Mesenchymal stem cell (in vitro differentiated cells and primary cell): Measurements from ENCODE around the gene TSC2.

Source experiments
- DNase-seq: peaks from one replicate; pipeline ENCODE4 v3.0.0-alpha.2; 2013
- H2AFZ ChIP-seq: one replicate; pipeline ENCODE4 v1.6.1; 2013; ENCODE audit warnings: low read depth, mild to moderate bottlenecking, control low read depth, inconsistent platforms, low read length, moderate library complexity
- H2AK5ac ChIP-seq: 2 replicates; pipeline ENCODE4 v1.6.1; 2013; ENCODE audit warnings: low read length, moderate library complexity, mild to moderate bottlenecking, inconsistent platforms; ENCODE audit not compliant: severe bottlenecking
- H2BK120ac ChIP-seq: one replicate; pipeline ENCODE4 v1.6.1; 2013; ENCODE audit warnings: low read depth, mild to moderate bottlenecking, inconsistent platforms, low read length, moderate library complexity
- H2BK12ac ChIP-seq, 2 experiments: one replicate each; pipeline ENCODE4 v1.6.1; 2013; ENCODE audit warnings: inconsistent platforms in 2 of 2, low read length in 2 of 2, mild to moderate bottlenecking in 2 of 2, moderate library complexity in 2 of 2, control low read depth in 1 of 2
- H2BK15ac ChIP-seq: one replicate; pipeline ENCODE4 v1.6.1; 2013; ENCODE audit warnings: mild to moderate bottlenecking, low read depth, inconsistent platforms; ENCODE audit not compliant: poor library complexity, severe bottlenecking
- H2BK5ac ChIP-seq: 2 replicates; pipeline ENCODE4 v1.6.1; 2013; ENCODE audit warnings: low read depth, mild to moderate bottlenecking, low read length, control low read depth, inconsistent platforms; ENCODE audit not compliant: poor library complexity, severe bottlenecking
- H3K14ac ChIP-seq, 2 experiments: one replicate each; pipeline ENCODE4 v1.6.1; 2013; ENCODE audit warnings: inconsistent platforms in 2 of 2, low read length in 2 of 2, control low read depth in 1 of 2, mild to moderate bottlenecking in 1 of 2, moderate library complexity in 1 of 2
- H3K18ac ChIP-seq, 2 experiments: one replicate each; pipeline ENCODE4 v1.6.1; 2013; ENCODE audit warnings: inconsistent platforms in 2 of 2, low read length in 2 of 2, control low read depth in 1 of 2, low read depth in 1 of 2, mild to moderate bottlenecking in 1 of 2
- H3K23ac ChIP-seq, 2 experiments: one replicate each; pipeline ENCODE4 v1.6.1; 2013; ENCODE audit warnings: inconsistent platforms in 2 of 2, low read length in 2 of 2, mild to moderate bottlenecking in 2 of 2, moderate library complexity in 2 of 2, control low read depth in 1 of 2
- H3K27ac ChIP-seq: 2 replicates; pipeline ENCODE4 v1.5.1; 2013; ENCODE audit warnings: mild to moderate bottlenecking, moderate library complexity, low read length, control low read depth, inconsistent platforms; ENCODE audit not compliant: poor library complexity, severe bottlenecking
- H3K27me3 ChIP-seq, 2 experiments: 2 replicates each; pipeline versions ENCODE4 v1.6.1 to v1.7.0; 2013; ENCODE audit warnings: low read length in 2 of 2, mild to moderate bottlenecking in 2 of 2, moderate library complexity in 2 of 2, control low read depth in 1 of 2, inconsistent platforms in 1 of 2; ENCODE audit not compliant: control insufficient read depth in 1 of 2, insufficient read depth in 1 of 2
- H3K36me3 ChIP-seq, 2 experiments: 2 replicates each; pipeline versions ENCODE4 v1.6.1 to v1.7.0; 2013; ENCODE audit warnings: low read length in 2 of 2, control low read depth in 1 of 2, inconsistent platforms in 1 of 2, low read depth in 1 of 2, mild to moderate bottlenecking in 1 of 2; ENCODE audit not compliant: insufficient read depth in 2 of 2, control insufficient read depth in 1 of 2
- H3K4ac ChIP-seq, 2 experiments: one replicate each; pipeline ENCODE4 v1.6.1; 2013; ENCODE audit warnings: inconsistent platforms in 2 of 2, low read length in 2 of 2, mild to moderate bottlenecking in 2 of 2, moderate library complexity in 2 of 2, control low read depth in 1 of 2, low read depth in 1 of 2
- H3K4me1 ChIP-seq: 2 replicates; pipeline ENCODE4 v1.6.1; 2013; ENCODE audit warnings: low read depth, low read length, control low read depth; ENCODE audit not compliant: control insufficient read depth, insufficient read depth
- H3K4me2 ChIP-seq: 2 replicates; pipeline ENCODE4 v1.6.1; 2013; ENCODE audit warnings: low read length, mild to moderate bottlenecking, inconsistent platforms; ENCODE audit not compliant: poor library complexity, severe bottlenecking
- H3K4me3 ChIP-seq, 2 experiments: 2 replicates each; pipeline versions ENCODE4 v1.5.1 to v1.7.0; 2013; ENCODE audit warnings: low read length in 2 of 2, mild to moderate bottlenecking in 2 of 2, control low read depth in 1 of 2, low read depth in 1 of 2; ENCODE audit not compliant: insufficient read depth in 1 of 2
- H3K79me1 ChIP-seq: replicated peaks from 2 replicates; pipeline ENCODE4 v1.6.1; 2013; ENCODE audit warnings: mild to moderate bottlenecking, control low read depth, low read length, inconsistent platforms; ENCODE audit not compliant: poor library complexity, severe bottlenecking
- H3K9ac ChIP-seq: 2 replicates; pipeline ENCODE4 v1.7.0; 2013; ENCODE audit warnings: mild to moderate bottlenecking, low read length, moderate library complexity
- H3K9me3 ChIP-seq: 2 replicates; pipeline ENCODE4 v1.7.0; 2013; ENCODE audit warnings: mild to moderate bottlenecking, low read length; ENCODE audit not compliant: control insufficient read depth
- H4K8ac ChIP-seq: one replicate; pipeline ENCODE4 v1.6.1; 2013; ENCODE audit warnings: inconsistent platforms, mild to moderate bottlenecking, low read length, moderate library complexity
- H4K91ac ChIP-seq: one replicate; pipeline ENCODE4 v1.6.1; 2013; ENCODE audit warnings: mild to moderate bottlenecking, low read length, inconsistent platforms
- WGBS: methylation state at CpG from one replicate; pipeline ENCODE4 v1.1.7; 2013; ENCODE audit warnings: mixed read lengths; 5-methylcytosine and 5-hydroxymethylcytosine counted together

Gene TSC2

DNA sequence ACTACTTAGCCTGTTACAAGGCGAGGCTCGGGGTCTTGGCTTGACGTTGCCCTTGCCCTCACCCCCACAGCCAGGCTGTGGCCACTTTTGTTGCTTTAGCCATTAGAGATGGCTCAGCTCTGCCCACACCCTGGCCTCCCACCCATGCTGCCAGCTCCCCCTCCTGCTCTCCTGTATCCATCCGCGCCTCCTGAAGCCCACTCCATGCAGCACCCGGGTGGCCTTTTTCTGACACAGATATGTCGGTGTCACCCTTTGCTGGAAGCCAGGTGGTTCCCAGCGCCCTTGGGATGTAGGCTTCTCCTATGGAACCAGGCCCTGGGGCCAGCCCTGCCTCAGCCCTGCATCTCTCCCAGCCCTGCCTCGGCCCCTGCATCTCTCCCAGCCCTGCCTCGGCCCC lies 9.7 kb downstream of the TSC2 start:
- Histone ChIP-seq H2AFZ (no peak overlapping the region), H2BK12ac (no peak overlapping the region), H4K91ac (no peak overlapping the region), H2BK5ac (no peak overlapping the region), H3K4me3 (no peak overlapping the region), H3K9ac (no peak overlapping the region), H3K14ac (no peak overlapping the region), H3K4me1 (peaks cover 49% of the 10 kb centered on the region), H3K9me3 (no peaks in the 10 kb centered on the region), H3K27ac (no peak overlapping the region), H2BK120ac (no peak overlapping the region), H3K4me2 (no peak overlapping the region), H3K4ac (no peak overlapping the region), H2AK5ac (no peak overlapping the region), H3K23ac (no peak overlapping the region), H3K27me3 (no peaks in the 10 kb centered on the region), H3K36me3 (peaks cover 66 to 84% of the 10 kb centered on the region in 2 experiments), H2BK15ac (no peak overlapping the region), H3K18ac (no peak overlapping the region), H3K79me1 (peaks cover 26% of the 10 kb centered on the region), H4K8ac (no peak overlapping the region)
- WGBS, result 96% methylated on average over 10 of the region's 10 CpGs
- no peak for DNase-seq

DNA sequence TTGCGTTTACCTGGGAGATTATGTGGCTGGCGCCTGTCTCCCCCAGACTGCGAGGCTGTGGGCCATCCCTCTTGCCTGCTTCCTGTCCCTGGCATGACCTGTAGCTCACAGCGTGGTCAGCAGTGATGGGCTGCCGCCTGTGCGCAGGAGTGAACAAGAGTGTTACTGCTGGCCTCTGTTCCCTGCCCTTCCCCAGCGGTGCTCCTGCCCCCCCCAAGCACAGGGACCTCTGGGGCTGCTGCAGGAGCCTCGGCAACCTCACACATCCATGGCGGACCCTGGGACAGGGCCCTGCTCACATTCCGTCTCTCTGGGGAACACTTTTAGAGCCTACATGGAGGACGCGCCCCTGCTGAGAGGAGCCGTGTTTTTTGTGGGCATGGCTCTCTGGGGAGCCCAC lies 10.6 kb downstream of the TSC2 start:
- 96% methylated on average over 13 of the region's 13 CpGs for WGBS
- Histone ChIP-seq H2AK5ac (no peak overlapping the region), H3K4me2 (no peak overlapping the region), H3K9me3 (no peaks in the 10 kb centered on the region), H2BK5ac (no peak overlapping the region), H3K27me3 (no peaks in the 10 kb centered on the region), H2BK15ac (no peak overlapping the region), H2BK12ac (no peak overlapping the region), H3K4ac (no peak overlapping the region), H2AFZ (no peak overlapping the region), H3K79me1 (peaks cover 21% of the 10 kb centered on the region), H3K23ac (no peak overlapping the region), H2BK120ac (no peak overlapping the region), H3K18ac (no peak overlapping the region), H4K8ac (no peak overlapping the region), H3K36me3 (peaks cover 66 to 84% of the 10 kb centered on the region in 2 experiments), H3K4me1 (peaks cover 39% of the 10 kb centered on the region), H4K91ac (no peak overlapping the region), H3K4me3 (no peak overlapping the region), H3K14ac (no peak overlapping the region), H3K9ac (no peak overlapping the region), H3K27ac (no peak overlapping the region)
- DNase-seq, result no peak

DNA sequence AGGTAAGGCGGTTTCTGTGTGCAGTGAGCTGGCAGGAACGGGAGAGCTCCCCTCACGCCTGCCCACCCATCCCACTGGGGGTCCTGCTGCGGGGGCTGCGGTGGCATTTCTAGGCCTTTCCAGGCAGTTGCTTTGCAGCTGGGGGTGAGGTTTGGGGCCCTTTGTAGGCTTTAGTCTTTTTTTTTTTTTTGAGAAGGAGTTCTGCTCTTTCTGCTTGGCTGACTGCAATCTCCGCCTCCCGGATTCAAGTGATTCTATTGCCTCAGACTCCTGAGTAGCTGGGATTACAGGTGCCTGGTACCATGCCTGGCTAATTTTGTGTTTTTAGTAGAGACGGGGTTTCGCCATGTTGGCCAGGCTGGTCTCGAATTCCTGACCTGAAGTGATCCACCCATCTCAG lies 11.1 kb downstream of the TSC2 start:
- no peak overlapping the region for H3K18ac ChIP-seq
- no peak overlapping the region for H3K4me3 ChIP-seq
- H2BK5ac ChIP-seq, result no peak overlapping the region
- no peak overlapping the region for H4K91ac ChIP-seq
- H2BK12ac ChIP-seq, result no peak overlapping the region
- H3K23ac ChIP-seq, result no peak overlapping the region
- no peak overlapping the region for H2BK120ac ChIP-seq
- no peak overlapping the region for H2BK15ac ChIP-seq
- H3K27me3 ChIP-seq, result no peaks in the 10 kb centered on the region
- no peak overlapping the region for H3K27ac ChIP-seq
- 96% methylated on average over 10 of the region's 10 CpGs for WGBS
- H4K8ac ChIP-seq, result no peak overlapping the region
- no peak overlapping the region for H3K4me2 ChIP-seq
- no peaks in the 10 kb centered on the region for H3K9me3 ChIP-seq
- H2AFZ ChIP-seq, result no peak overlapping the region
- peaks cover 36% of the 10 kb centered on the region for H3K4me1 ChIP-seq
- no peak overlapping the region for H3K9ac ChIP-seq
- H3K4ac ChIP-seq, result no peak overlapping the region
- H3K36me3 ChIP-seq, result peaks cover 66 to 84% of the 10 kb centered on the region in 2 experiments
- no peak overlapping the region for H3K14ac ChIP-seq
- H3K79me1 ChIP-seq, result peaks cover 21% of the 10 kb centered on the region
- DNase-seq, result no peak
- no peak overlapping the region for H2AK5ac ChIP-seq

DNA sequence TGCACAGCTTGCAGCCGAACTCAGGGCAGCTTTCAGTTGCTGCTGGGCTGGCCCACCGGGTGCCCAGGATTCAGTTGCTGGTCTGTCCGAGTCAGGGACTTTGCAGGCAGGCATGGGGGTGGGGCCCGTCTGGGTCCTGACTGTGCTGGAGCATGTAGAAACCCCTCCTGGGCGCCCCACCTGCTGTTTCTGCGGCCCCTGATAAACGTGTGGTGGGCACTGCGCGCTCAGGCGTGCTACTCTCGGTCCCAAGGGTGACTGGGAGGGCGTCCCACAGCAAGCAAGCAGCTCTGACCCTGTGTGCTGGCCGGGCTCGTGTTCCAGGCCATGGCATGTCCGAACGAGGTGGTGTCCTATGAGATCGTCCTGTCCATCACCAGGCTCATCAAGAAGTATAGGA lies 12.6 kb downstream of the TSC2 start:
- no peak overlapping the region for H3K14ac ChIP-seq
- no peaks in the 10 kb centered on the region for H3K27me3 ChIP-seq
- H3K79me1 ChIP-seq, result peaks cover 18% of the 10 kb centered on the region
- H3K4me1 ChIP-seq, result peaks cover 26% of the 10 kb centered on the region
- H3K36me3 ChIP-seq, result peaks cover 63 to 80% of the 10 kb centered on the region in 2 experiments
- no peak overlapping the region for H4K8ac ChIP-seq
- H2BK12ac ChIP-seq, result no peak overlapping the region
- no peak for DNase-seq
- H3K4me3 ChIP-seq, result no peak overlapping the region
- no peak overlapping the region for H4K91ac ChIP-seq
- H3K9ac ChIP-seq, result no peak overlapping the region
- H3K18ac ChIP-seq, result no peak overlapping the region
- H3K4ac ChIP-seq, result no peak overlapping the region
- H3K23ac ChIP-seq, result no peak overlapping the region
- WGBS, result 93% methylated on average over 17 of the region's 17 CpGs
- no peak overlapping the region for H2AK5ac ChIP-seq
- H3K27ac ChIP-seq, result no peak overlapping the region
- no peak overlapping the region for H2BK120ac ChIP-seq
- H2BK15ac ChIP-seq, result no peak overlapping the region
- H3K9me3 ChIP-seq, result no peaks in the 10 kb centered on the region
- H2BK5ac ChIP-seq, result no peak overlapping the region
- H3K4me2 ChIP-seq, result no peak overlapping the region
- H2AFZ ChIP-seq, result no peak overlapping the region
